H1 (cell line): Measurements from ENCODE around the gene FASTKD1.

Experiments
- ATF3 ChIP-seq: IDR thresholded peaks from 2 replicates; pipeline ENCODE4 v1.6.1; 2011; ENCODE audit warnings: low read depth, mild to moderate bottlenecking, low read length; ENCODE audit not compliant: insufficient read depth
- CTCF ChIP-seq, 3 experiments: IDR thresholded peaks; 1 replicate in 2 of 3; 2 replicates in 1 of 3; pipeline versions ENCODE4 v1.5.1 to v1.6.1; 2011; ENCODE audit warnings: low read length in 3 of 3, mild to moderate bottlenecking in 3 of 3, inconsistent platforms in 2 of 3, low read depth in 1 of 3, moderate library complexity in 1 of 3; ENCODE audit not compliant: insufficient read depth in 1 of 3; ENCODE audit errors: control extremely low read depth in 1 of 3
- MAFK ChIP-seq: IDR thresholded peaks from 2 replicates; pipeline ENCODE4 v1.6.1; 2012; ENCODE audit warnings: low read depth, mild to moderate bottlenecking, improper control_type of control experiment, low read length
- MAX ChIP-seq: IDR thresholded peaks from 2 replicates; pipeline ENCODE4 v1.6.1; 2012; ENCODE audit warnings: inconsistent platforms
- POLR2AphosphoS5 ChIP-seq: IDR thresholded peaks from 2 replicates; pipeline ENCODE4 v1.6.1; 2011; ENCODE audit warnings: low read depth, low read length
- RNF2 ChIP-seq: fragments of 200-900, 300-1000 bp; sonication (generic); IDR thresholded peaks from 2 replicates; pipeline ENCODE4 v1.7.1; 2016; ENCODE audit warnings: borderline replicate concordance, low read depth, mild to moderate bottlenecking, antibody characterized with exemption, low read length; ENCODE audit not compliant: poor library complexity, severe bottlenecking; ENCODE audit errors: missing control alignments
- USF2 ChIP-seq: IDR thresholded peaks from 2 replicates; pipeline ENCODE4 v1.6.1; 2011; ENCODE audit warnings: low read length, improper control_type of control experiment

GRCh38 chr2:169528271-169528701 lies 45.4 kb downstream of the FASTKD1 start:
- no peak for TF ChIP-seq USF2
- TF ChIP-seq MAFK: no peak
- no peak for TF ChIP-seq RNF2
- peak; percentile 76 to 94 (median 80) for TF ChIP-seq CTCF (IDR thresholded peaks at IDR 0.05; ENCODE audit: control extremely low read depth in 1 of 3, insufficient read depth in 1 of 3, low read depth in 1 of 3, low read length in 3 of 3)
- no peak for TF ChIP-seq MAX
- TF ChIP-seq ATF3: no peak
- TF ChIP-seq POLR2AphosphoS5: no peak
